MM.1S (cell line): ENCODE data around the gene KCTD2.
A peak's percentile ranks its signal among the peaks of the same experiment; 100 is the strongest.

Experiments
- EZH2 ChIP-seq: fragments of 300-600 bp; sonication (generic); optimal IDR thresholded peaks from 2 replicates; pipeline ENCODE3; 2017; ENCODE audit warnings: low read depth, mild to moderate bottlenecking, antibody characterized with exemption, low read length, mixed read lengths
- TF ChIP-seq, protein P1 (sequence below): fragments of 300-600 bp; sonication (generic); IDR thresholded peaks from 2 replicates; pipeline ENCODE4 v1.5.1; 2016; ENCODE audit warnings: antibody characterized with exemption, low read length, mixed read lengths

DNA sequence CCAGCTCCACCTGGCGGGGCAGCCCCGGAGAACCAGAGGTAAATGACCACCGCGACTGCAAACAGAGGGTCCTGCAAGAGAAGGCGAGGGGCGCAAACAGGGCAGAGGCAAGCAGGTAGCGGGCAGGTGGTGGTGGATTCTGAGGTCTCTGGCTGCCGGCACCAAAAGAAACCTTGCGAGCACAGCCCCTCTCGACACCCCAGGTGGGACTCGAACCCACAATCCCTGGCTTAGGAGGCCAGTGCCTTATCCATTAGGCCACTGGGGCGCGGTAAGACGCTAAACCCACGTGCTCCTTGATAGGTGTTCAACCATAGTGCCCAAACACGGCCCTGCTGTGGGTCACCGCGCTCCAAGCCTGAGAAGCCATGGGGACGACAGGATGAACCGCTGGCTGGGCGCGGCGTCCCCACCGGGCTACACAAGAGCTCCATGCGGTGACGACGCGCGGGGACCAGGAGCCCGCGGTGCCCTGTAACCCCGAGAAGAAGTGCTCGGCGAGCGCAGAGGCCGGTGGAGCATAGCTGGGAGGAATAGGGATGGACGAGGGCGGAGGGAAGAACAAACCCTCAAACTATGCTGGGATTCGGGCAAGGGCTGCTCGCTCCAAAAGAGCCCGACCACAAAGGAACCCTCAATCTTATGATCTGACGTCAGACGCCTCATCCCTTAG is 12.7 kb upstream of the KCTD2 start:
- TF ChIP-seq, protein P1, sequence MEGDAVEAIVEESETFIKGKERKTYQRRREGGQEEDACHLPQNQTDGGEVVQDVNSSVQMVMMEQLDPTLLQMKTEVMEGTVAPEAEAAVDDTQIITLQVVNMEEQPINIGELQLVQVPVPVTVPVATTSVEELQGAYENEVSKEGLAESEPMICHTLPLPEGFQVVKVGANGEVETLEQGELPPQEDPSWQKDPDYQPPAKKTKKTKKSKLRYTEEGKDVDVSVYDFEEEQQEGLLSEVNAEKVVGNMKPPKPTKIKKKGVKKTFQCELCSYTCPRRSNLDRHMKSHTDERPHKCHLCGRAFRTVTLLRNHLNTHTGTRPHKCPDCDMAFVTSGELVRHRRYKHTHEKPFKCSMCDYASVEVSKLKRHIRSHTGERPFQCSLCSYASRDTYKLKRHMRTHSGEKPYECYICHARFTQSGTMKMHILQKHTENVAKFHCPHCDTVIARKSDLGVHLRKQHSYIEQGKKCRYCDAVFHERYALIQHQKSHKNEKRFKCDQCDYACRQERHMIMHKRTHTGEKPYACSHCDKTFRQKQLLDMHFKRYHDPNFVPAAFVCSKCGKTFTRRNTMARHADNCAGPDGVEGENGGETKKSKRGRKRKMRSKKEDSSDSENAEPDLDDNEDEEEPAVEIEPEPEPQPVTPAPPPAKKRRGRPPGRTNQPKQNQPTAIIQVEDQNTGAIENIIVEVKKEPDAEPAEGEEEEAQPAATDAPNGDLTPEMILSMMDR, result peak; percentile 14; the same call in 1 of the 2 replicates
- no peak for TF ChIP-seq EZH2
